Testis (tissue), 2 donors: ENCODE data around the gene IFI27L2.

Source experiments
- POLR2A ChIP-seq: fragments of 450-650 bp; IDR thresholded peaks from one replicate; pipeline ENCODE4 v1.6.1; 2017; ENCODE audit warnings: antibody characterized with exemption, mild to moderate bottlenecking, moderate library complexity
- TF ChIP-seq, protein P1 (sequence below), 3 experiments: fragments of 450-650 bp in 2 of 3; fragments of 200-600 bp in 1 of 3; sonication (generic) in 1 of 3; IDR thresholded peaks; one replicate each; pipeline ENCODE4 v1.5.1; 2016 to 2019; ENCODE audit warnings: antibody characterized with exemption in 3 of 3, mild to moderate bottlenecking in 2 of 3, moderate library complexity in 1 of 3

GRCh38 chr14:94125659-94126418, 3.6 kb downstream of the IFI27L2 start:
- TF ChIP-seq, protein P1, sequence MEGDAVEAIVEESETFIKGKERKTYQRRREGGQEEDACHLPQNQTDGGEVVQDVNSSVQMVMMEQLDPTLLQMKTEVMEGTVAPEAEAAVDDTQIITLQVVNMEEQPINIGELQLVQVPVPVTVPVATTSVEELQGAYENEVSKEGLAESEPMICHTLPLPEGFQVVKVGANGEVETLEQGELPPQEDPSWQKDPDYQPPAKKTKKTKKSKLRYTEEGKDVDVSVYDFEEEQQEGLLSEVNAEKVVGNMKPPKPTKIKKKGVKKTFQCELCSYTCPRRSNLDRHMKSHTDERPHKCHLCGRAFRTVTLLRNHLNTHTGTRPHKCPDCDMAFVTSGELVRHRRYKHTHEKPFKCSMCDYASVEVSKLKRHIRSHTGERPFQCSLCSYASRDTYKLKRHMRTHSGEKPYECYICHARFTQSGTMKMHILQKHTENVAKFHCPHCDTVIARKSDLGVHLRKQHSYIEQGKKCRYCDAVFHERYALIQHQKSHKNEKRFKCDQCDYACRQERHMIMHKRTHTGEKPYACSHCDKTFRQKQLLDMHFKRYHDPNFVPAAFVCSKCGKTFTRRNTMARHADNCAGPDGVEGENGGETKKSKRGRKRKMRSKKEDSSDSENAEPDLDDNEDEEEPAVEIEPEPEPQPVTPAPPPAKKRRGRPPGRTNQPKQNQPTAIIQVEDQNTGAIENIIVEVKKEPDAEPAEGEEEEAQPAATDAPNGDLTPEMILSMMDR (IDR thresholded peaks at IDR 0.05): no peak
- TF ChIP-seq POLR2A: no peak
